HCT116 (cell line): ENCODE results near the gene CRK. TPM values are rescaled to one million over a fixed set of nuclear protein-coding genes. Genes with fewer than 3 reads are reported as not detected.
"Not testable (repeated sequence)": the region's sequence is repeated elsewhere in the genome, so short reads cannot be mapped to it uniquely, and the experiment has no call there.

ENCODE experiments used
- ATAC-seq: fragments of 200-7000 bp; cut with Tn5 transposase; 2 replicates; pipeline ENCODE4 v1.9.1; 2020; ENCODE audit warnings: mild to moderate bottlenecking, moderate library complexity
- BruUV-seq: library from RNA; stranded (reverse); fragments of 400-500 nt; replicated peaks from 2 replicates; lab custom pipeline; 2021; lab: Mats Ljungman, UMichigan
- CTCF ChIA-PET: fragments of 300-600 bp; sonication (Branson Sonifier 250); formaldehyde crosslinking; loops from one replicate; lab custom pipeline; 2021; ENCODE audit warnings: antibody characterized with exemption; lab: Charles Lee
- POLR2A ChIA-PET: fragments of 300-600, 350-600 bp; sonication (Branson Sonifier 250); formaldehyde crosslinking; loops from one replicate; lab custom pipeline; 2021; ENCODE audit warnings: antibody characterized with exemption; lab: Charles Lee
- RAD21 ChIA-PET, 2 experiments: fragments of 300-600 bp; sonication (Branson Sonifier 250); formaldehyde crosslinking; loops; one replicate each; lab custom pipeline; 2023; ENCODE audit warnings: low total read pairs in 2 of 2; ENCODE audit not compliant: uncharacterized antibody in 2 of 2, unreplicated experiment in 2 of 2, low non-redundant PET in 1 of 2; lab: Charles Lee
- DNase-seq: peaks from one replicate; pipeline ENCODE4 v3.0.0-alpha.2; 2010; ENCODE audit warnings: low read depth, low spot score
- H2AFZ ChIP-seq: fragments of 200-600 bp; shearing (Covaris generic), sonication (generic); 2 replicates; pipeline ENCODE4 v1.6.1; 2017; ENCODE audit warnings: low read depth, mixed run types, mixed read lengths, antibody characterized with exemption, low read length; ENCODE audit not compliant: poor library complexity, severe bottlenecking
- H3K27ac ChIP-seq: 2 replicates; pipeline ENCODE4 v1.5.1; 2012; ENCODE audit warnings: low read depth, low read length
- H3K27me3 ChIP-seq: fragments of 200-600 bp; sonication (generic); 2 replicates; pipeline ENCODE4 v1.6.1; 2016; ENCODE audit warnings: mixed run types, low read length, mixed read lengths; ENCODE audit not compliant: insufficient read depth
- H3K36me3 ChIP-seq, 2 experiments: fragments of 200-500 bp in 1 of 2; fragments of 200-600 bp in 1 of 2; sonication (Bioruptor generic) in 1 of 2; sonication (generic) in 1 of 2; 2 replicates each; pipeline versions ENCODE4 v1.5.1 to v1.6.1; 2014 to 2016; ENCODE audit warnings: low read length in 2 of 2, inconsistent platforms in 1 of 2, mixed read lengths in 1 of 2, mixed run types in 1 of 2; ENCODE audit not compliant: insufficient read depth in 2 of 2, control insufficient read depth in 1 of 2
- H3K4me1 ChIP-seq, 2 experiments: fragments of 200-600 bp in 1 of 2; sonication (generic) in 1 of 2; 2 replicates each; pipeline versions ENCODE4 v1.5.1 to v1.6.1; 2012 to 2017; ENCODE audit warnings: low read length in 2 of 2, inconsistent platforms in 1 of 2, mild to moderate bottlenecking in 1 of 2, mixed read lengths in 1 of 2, mixed run types in 1 of 2, moderate library complexity in 1 of 2; ENCODE audit not compliant: insufficient read depth in 2 of 2, control insufficient read depth in 1 of 2
- H3K4me2 ChIP-seq: fragments of 200-600 bp; sonication (generic); 2 replicates; pipeline ENCODE4 v1.6.1; 2017; ENCODE audit warnings: mixed run types, low read length, mixed read lengths
- H3K4me3 ChIP-seq, 2 experiments: fragments of 200-600 bp in 1 of 2; sonication (generic) in 1 of 2; replicated peaks in 1 of 2; 2 replicates each; pipeline ENCODE4 v1.5.1; 2011 to 2016; ENCODE audit warnings: low read length in 2 of 2, control low read depth in 1 of 2, low read depth in 1 of 2, mild to moderate bottlenecking in 1 of 2, mixed read lengths in 1 of 2, mixed run types in 1 of 2
- H3K79me2 ChIP-seq: fragments of 200-600 bp; sonication (generic); 2 replicates; pipeline ENCODE4 v1.6.1; 2017; ENCODE audit warnings: mild to moderate bottlenecking, mixed run types, low read length, moderate library complexity, mixed read lengths; ENCODE audit not compliant: insufficient read depth
- H3K9ac ChIP-seq: fragments of 200-600 bp; sonication (generic); 2 replicates; pipeline ENCODE4 v1.6.1; 2016; ENCODE audit warnings: low read length, mixed read lengths
- H3K9me2 ChIP-seq: fragments of 200-600 bp; sonication (generic), shearing (Covaris generic); 2 replicates; pipeline ENCODE4 v1.6.1; 2017; ENCODE audit warnings: mixed run types, mild to moderate bottlenecking, moderate library complexity; ENCODE audit not compliant: insufficient read depth
- H3K9me3 ChIP-seq, 2 experiments: fragments of 200-500 bp in 1 of 2; fragments of 200-600 bp in 1 of 2; sonication (Bioruptor generic) in 1 of 2; sonication (generic) in 1 of 2; 2 replicates each; pipeline ENCODE4 v1.6.1; 2014 to 2017; ENCODE audit warnings: low read length in 2 of 2, mixed read lengths in 2 of 2, inconsistent platforms in 1 of 2, low read depth in 1 of 2, mild to moderate bottlenecking in 1 of 2, mixed run types in 1 of 2, moderate library complexity in 1 of 2; ENCODE audit not compliant: control insufficient read depth in 1 of 2, insufficient read depth in 1 of 2
- H4K20me1 ChIP-seq: fragments of 200-600 bp; sonication (generic), shearing (Covaris generic); 2 replicates; pipeline ENCODE4 v1.6.1; 2017; ENCODE audit warnings: mixed run types, mild to moderate bottlenecking, moderate library complexity; ENCODE audit not compliant: insufficient read depth
- CBX3 ChIP-seq: IDR thresholded peaks from 2 replicates; pipeline ENCODE4 v1.6.1; 2012; ENCODE audit warnings: low read depth
- CEBPB ChIP-seq: IDR thresholded peaks from 2 replicates; pipeline ENCODE4 v1.6.1; 2012; ENCODE audit warnings: low read depth
- EZH2phosphoT487 ChIP-seq: fragments of 200-600 bp; IDR thresholded peaks from 2 replicates; pipeline ENCODE4 v1.6.1; 2018; ENCODE audit warnings: antibody characterized with exemption, borderline replicate concordance
- POLR2A ChIP-seq: IDR thresholded peaks from 2 replicates; pipeline ENCODE4 v1.7.0; 2011; ENCODE audit warnings: borderline replicate concordance; ENCODE audit not compliant: insufficient read depth, insufficient read length; ENCODE audit errors: extremely low read depth
- SP1 ChIP-seq: IDR thresholded peaks from 2 replicates; pipeline ENCODE4 v1.6.1; 2012; ENCODE audit warnings: low read depth
- SRF ChIP-seq: IDR thresholded peaks from 2 replicates; pipeline ENCODE4 v1.6.1; 2012; ENCODE audit warnings: low read depth
- ZFX ChIP-seq: fragments of 450-650 bp; IDR thresholded peaks from 2 replicates; pipeline ENCODE4 v1.6.1; 2017
- intact Hi-C: fragments of 100-400 bp; cut with micrococcal nuclease; formaldehyde crosslinking; loops from 2 replicates; pipeline ENCODE4 v1.10.0; 2022
- total RNA-seq: library from RNA; stranded (reverse); gene quantifications from one replicate; pipeline ENCODE4 v1.2.1, GENCODE V29; 2021; ENCODE audit not compliant: unreplicated experiment
- TF ChIP-seq, protein P1 (sequence below): IDR thresholded peaks from 2 replicates; pipeline ENCODE4 v1.6.1; 2012

CRK gene
- total RNA-seq, 1 experiment from 2014 or later: 55.5 TPM

- H3K9ac ChIP-seq: no peak overlapping the region
- CTCF ChIA-PET: no interaction called here
- H2AFZ ChIP-seq: no peak overlapping the region
- H3K4me3 ChIP-seq: no peak overlapping the region
- H3K9me2 ChIP-seq: no peaks in the 10 kb centered on the region
- H3K9me3 ChIP-seq: no peaks in the 10 kb centered on the region
- no peak overlapping the region for H3K4me2 ChIP-seq
- H4K20me1 ChIP-seq: no peaks in the 10 kb centered on the region; the same call in 1 of the 2 replicates
- H3K4me1 ChIP-seq: peaks cover 0 to 20% of the 10 kb centered on the region in 2 experiments; a peak in 3 of 4 replicates
- peaks cover 16 to 26% of the 10 kb centered on the region in 2 experiments for H3K36me3 ChIP-seq
- H3K27ac ChIP-seq: no peak overlapping the region
- no TSS peak for BruUV-seq
- peaks cover 46% of the 10 kb centered on the region for H3K79me2 ChIP-seq
- H3K27me3 ChIP-seq: no peaks in the 10 kb centered on the region
- POLR2A ChIA-PET: no interaction called here
- TF ChIP-seq SRF (no peak), POLR2A (no peak), CBX3 (no peak), SP1 (no peak), CEBPB (no peak), ZFX (no peak), EZH2phosphoT487 (no peak)
- TF ChIP-seq, protein P1, sequence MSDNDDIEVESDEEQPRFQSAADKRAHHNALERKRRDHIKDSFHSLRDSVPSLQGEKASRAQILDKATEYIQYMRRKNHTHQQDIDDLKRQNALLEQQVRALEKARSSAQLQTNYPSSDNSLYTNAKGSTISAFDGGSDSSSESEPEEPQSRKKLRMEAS: no peak
- RAD21 ChIA-PET: no interaction called here
- no peak for ATAC-seq
- intact Hi-C loops: no loop called here
- no peak for DNase-seq
These were observed 35.9 kb downstream of the CRK start for GRCh38 chr17:1420163-1420562.

GRCh38 chr17:1418476-1418875 lies 37.6 kb downstream of the CRK start:
- peaks cover 1 to 15% of the 10 kb centered on the region in 2 experiments for H3K4me1 ChIP-seq
- H3K4me2 ChIP-seq, H3K27ac ChIP-seq, POLR2A ChIA-PET, H3K4me3 ChIP-seq, DNase-seq, RAD21 ChIA-PET, BruUV-seq, H3K9ac ChIP-seq, H4K20me1 ChIP-seq, H3K9me3 ChIP-seq, H2AFZ ChIP-seq, CTCF ChIA-PET, H3K9me2 ChIP-seq, intact Hi-C loops, H3K27me3 ChIP-seq: not testable (repeated sequence)
- 0 out of 2 replicates have a peak, but pooled peaks have one; percentile 19 for ATAC-seq
- peaks cover 16 to 23% of the 10 kb centered on the region in 2 experiments for H3K36me3 ChIP-seq
- peaks cover 31% of the 10 kb centered on the region for H3K79me2 ChIP-seq
